GM12874 (cell line): ENCODE results near the gene SCAF8.

ENCODE experiments used
- TF ChIP-seq, protein P1 (sequence below): IDR thresholded peaks from 2 replicates; pipeline ENCODE4 v1.5.1; 2011; ENCODE audit warnings: low read depth, mild to moderate bottlenecking, control low read depth, low read length, moderate library complexity; ENCODE audit not compliant: insufficient read depth

The SCAF8 gene, protein sequence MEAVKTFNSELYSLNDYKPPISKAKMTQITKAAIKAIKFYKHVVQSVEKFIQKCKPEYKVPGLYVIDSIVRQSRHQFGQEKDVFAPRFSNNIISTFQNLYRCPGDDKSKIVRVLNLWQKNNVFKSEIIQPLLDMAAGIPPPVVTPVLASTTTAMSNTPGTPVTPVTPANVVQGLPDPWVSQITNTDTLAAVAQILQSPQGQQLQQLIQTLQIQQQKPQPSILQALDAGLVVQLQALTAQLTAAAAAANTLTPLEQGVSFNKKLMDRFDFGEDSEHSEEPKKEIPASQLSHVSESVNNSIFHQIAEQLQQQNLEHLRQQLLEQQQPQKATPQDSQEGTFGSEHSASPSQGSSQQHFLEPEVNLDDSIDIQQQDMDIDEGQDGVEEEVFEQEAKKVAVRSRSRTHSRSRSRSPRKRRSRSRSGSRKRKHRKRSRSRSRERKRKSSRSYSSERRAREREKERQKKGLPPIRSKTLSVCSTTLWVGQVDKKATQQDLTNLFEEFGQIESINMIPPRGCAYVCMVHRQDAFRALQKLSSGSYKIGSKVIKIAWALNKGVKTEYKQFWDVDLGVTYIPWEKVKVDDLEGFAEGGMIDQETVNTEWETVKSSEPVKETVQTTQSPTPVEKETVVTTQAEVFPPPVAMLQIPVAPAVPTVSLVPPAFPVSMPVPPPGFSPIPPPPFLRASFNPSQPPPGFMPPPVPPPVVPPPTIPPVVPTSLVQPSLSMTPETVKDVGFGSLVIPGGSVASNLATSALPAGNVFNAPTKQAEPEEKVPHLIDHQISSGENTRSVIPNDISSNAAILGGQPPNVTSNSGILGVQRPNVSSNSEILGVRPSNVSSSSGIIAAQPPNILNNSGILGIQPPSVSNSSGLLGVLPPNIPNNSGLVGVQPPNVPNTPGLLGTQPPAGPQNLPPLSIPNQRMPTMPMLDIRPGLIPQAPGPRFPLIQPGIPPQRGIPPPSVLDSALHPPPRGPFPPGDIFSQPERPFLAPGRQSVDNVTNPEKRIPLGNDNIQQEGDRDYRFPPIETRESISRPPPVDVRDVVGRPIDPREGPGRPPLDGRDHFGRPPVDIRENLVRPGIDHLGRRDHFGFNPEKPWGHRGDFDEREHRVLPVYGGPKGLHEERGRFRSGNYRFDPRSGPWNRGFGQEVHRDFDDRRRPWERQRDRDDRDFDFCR (N-terminal part only)

DNA sequence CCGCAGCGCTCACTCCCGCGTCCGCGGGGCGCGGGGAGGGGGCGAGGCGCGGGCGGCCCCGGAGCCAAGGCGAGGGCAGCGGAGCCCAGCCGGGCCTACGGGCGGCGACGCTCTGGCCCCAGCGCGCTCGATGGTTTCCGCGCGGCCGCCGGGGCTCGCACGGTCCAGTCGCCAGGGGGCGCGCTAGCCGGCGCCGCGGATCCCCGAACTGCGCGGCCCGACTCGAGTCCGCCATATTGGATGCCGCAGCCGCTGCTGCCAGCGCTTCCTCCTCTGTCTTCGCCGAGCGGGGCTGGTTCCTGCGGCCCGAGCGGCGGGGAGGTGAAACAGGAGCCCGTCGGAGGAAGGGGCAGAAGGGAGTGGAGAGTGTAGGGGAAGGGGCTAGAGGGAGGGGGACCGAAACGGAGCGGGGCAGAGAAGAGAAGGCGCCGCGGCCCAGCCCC lies at the start of gene SCAF8:
Gene SCAF8 (plus strand): TSS at position 234 of the 443 bp plus-strand sequence. CDS start 485 bp downstream, outside the sequence.
- TF ChIP-seq, protein P1, sequence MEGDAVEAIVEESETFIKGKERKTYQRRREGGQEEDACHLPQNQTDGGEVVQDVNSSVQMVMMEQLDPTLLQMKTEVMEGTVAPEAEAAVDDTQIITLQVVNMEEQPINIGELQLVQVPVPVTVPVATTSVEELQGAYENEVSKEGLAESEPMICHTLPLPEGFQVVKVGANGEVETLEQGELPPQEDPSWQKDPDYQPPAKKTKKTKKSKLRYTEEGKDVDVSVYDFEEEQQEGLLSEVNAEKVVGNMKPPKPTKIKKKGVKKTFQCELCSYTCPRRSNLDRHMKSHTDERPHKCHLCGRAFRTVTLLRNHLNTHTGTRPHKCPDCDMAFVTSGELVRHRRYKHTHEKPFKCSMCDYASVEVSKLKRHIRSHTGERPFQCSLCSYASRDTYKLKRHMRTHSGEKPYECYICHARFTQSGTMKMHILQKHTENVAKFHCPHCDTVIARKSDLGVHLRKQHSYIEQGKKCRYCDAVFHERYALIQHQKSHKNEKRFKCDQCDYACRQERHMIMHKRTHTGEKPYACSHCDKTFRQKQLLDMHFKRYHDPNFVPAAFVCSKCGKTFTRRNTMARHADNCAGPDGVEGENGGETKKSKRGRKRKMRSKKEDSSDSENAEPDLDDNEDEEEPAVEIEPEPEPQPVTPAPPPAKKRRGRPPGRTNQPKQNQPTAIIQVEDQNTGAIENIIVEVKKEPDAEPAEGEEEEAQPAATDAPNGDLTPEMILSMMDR: peak; percentile 92

DNA sequence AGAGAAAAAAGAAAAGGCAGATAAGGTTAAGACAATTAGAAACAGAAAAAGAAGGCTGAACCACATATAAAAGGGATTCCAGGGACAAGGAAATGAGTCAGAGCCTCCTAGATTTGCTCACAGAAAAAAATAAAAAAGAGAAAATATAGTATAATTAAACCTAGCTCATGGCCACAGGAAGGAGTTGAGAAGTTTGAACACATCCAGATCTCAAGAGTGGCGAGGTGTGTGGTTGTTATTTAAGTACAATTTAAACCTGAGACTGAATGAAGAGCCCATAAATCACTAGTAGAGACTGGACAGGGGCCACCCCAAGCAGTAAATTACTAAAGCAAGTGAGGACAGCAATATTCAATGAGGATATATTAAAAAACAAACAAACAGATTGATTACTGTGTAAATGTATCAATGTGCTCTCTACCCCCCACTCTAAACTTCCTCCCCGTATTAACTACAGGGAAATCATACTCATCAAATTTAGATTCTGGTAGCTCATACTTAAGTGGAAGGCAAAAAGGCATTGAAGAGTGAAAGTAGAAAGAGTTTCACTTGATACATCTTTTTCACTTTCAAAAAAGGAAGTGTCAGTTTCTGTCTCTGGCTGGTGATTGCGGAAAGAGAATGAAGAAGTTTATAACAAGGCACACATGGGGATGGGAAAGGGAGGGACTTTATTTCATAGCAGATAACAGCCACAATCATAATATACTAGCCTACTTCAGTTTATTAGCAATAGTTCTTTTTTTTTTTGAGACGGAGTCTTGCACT lies 49.3 kb upstream of the SCAF8 start:
- TF ChIP-seq, protein P1: no peak

DNA sequence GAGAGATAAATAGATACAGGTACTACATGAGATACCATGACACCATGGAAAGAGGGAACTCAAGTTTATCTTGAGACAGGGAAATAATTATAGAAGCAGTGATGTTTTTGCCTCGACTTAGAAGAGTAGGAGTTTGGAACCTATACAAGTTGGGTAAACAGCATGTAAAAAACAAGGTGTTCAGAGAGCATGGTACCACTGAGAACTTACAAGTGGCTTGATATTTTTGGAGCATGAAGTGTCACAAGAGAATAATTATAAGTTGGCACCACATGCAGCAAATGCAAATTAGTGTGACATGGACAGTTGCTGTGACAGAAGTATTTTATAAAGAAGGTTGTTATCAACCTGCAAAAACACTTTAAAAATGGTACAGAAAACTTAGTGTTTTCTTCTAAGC lies 47.1 kb upstream of the SCAF8 start:
- TF ChIP-seq, protein P1: no peak

DNA sequence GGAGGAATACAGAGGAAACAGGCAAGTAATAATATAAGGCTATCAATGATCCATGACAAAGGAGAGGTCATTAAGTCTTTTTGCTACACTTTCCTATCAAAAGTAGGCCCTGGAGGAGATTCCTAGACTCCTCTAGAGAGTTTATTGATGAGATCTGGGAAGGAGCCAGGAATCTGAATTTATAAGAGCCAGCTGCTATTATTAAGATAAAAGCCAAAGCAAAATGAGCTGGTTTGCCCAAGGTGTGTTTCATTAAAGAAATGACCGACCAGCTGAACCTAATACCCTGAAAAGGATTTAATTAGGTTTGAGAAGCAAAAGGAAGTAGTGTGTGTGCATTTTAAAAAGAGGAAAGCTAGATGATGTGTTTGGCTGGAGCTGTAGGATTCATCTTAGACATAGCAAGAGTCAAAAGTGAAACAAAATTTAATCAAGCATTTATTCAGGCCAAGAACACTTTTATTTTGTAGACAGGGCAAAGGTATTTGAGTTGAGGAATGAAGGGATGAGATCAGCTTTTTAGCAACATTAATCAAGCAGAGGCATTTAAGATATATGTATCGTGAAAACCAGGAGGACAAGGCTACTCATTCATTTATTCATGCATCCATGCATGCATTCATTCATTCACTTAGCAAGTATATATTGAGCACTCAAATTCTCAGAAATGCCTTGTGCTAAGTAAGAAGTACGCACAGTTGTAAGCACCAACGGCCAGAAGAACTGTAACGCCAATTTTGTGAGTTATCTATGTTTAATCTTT lies 43.5 kb upstream of the SCAF8 start:
- TF ChIP-seq, protein P1: no peak

DNA sequence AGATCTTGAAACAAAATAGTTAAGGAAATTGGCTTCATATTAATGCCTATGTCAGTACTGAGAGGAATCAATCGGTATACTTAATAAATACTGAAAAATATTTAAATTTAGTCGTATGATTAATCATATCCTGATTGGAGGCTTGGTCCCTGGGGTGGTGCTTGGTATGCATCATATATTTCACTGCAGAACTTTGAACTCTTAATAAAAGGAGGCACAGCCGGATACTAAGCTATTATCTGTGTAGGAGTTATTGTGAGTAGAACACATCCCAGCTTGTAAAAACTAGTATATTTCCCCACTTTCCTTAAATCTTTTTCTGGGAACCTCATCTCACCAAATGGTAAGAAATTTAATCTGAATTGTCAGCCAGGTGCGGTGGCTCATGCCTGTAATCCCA lies 42.4 kb upstream of the SCAF8 start:
- TF ChIP-seq, protein P1: no peak

DNA sequence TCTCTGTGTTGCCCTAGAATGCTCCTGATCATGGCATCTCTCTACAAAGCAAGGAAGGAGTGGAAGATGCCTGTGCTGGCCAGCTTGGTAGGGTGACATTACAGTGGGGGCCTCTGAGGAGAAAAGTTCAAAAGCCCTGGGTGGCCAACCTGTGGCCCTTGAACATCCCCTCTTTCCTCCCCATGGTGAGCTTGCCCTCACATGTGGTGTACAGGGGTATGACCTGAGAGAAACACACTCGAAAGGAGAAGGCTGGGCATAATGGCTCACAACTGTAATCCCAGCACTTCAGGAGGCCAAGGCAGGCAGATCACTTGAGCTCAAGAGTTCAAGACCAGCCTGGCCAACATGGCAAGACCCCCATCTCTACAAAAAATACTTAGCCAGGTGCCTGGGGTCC lies 36.6 kb upstream of the SCAF8 start:
- TF ChIP-seq, protein P1: no peak
